ENCODE measurements around the gene ECEL1. TPM values are rescaled to one million over a fixed set of nuclear protein-coding genes. Genes with fewer than 3 reads are reported as not detected.
"Not testable (repeated sequence)": the region's sequence is repeated elsewhere in the genome, so short reads cannot be mapped to it uniquely, and the experiment has no call there.

The ECEL1 gene
- total RNA-seq, 3 donors from 2014 or later (not counting 1 experiment from before 2014, with no cell fraction given), result not detected

- peaks cover 11% of the 10 kb centered on the region for H3K4me1 ChIP-seq (ENCODE audit: control insufficient read depth, insufficient read depth, low read length)
- Mint-ChIP-seq H3K4me3 (no peak overlapping the region), H3K27ac (no peak overlapping the region), H3K9me3 (no peaks in the 10 kb centered on the region), H3K36me3 (no peaks in the 10 kb centered on the region), H3K4me1 (peaks cover 0 to 11% of the 10 kb centered on the region in 2 donors), H3K27me3 (ENCODE audit: low read depth in 2 of 2) (no peaks in the 10 kb centered on the region)
- no peak overlapping the region for H3K4me3 ChIP-seq (ENCODE audit: low read length)
- peak; percentile 34 to 56 (median 44) for ATAC-seq
- no peaks in the 10 kb centered on the region for H3K36me3 ChIP-seq (ENCODE audit: control insufficient read depth, insufficient read depth, low read length)
- H3K9me3 ChIP-seq (ENCODE audit: control insufficient read depth, insufficient read depth, low read length), result no peaks in the 10 kb centered on the region
- no peak overlapping the region for H3K27ac ChIP-seq (ENCODE audit: low read length)
- WGBS (ENCODE audit: insufficient coverage), result 75% methylated on average over 21 of the region's 21 CpGs
- DNase-seq, result peak in 1 of 2 donors; percentile 77
- intact Hi-C loops (cut with micrococcal nuclease), result loop anchor here (5.0 kb wide), 2 partner anchors 117 to 517 kb away; partner anchors contain the start of gene NPPC
- TF ChIP-seq, protein P1, sequence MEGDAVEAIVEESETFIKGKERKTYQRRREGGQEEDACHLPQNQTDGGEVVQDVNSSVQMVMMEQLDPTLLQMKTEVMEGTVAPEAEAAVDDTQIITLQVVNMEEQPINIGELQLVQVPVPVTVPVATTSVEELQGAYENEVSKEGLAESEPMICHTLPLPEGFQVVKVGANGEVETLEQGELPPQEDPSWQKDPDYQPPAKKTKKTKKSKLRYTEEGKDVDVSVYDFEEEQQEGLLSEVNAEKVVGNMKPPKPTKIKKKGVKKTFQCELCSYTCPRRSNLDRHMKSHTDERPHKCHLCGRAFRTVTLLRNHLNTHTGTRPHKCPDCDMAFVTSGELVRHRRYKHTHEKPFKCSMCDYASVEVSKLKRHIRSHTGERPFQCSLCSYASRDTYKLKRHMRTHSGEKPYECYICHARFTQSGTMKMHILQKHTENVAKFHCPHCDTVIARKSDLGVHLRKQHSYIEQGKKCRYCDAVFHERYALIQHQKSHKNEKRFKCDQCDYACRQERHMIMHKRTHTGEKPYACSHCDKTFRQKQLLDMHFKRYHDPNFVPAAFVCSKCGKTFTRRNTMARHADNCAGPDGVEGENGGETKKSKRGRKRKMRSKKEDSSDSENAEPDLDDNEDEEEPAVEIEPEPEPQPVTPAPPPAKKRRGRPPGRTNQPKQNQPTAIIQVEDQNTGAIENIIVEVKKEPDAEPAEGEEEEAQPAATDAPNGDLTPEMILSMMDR (IDR thresholded peaks at IDR 0.05), result peak; percentile 48
- H3K27me3 ChIP-seq (ENCODE audit: control insufficient read depth, insufficient read depth, low read length), result no peaks in the 10 kb centered on the region
Measured at GRCh38 chr2:232444409-232445148, 43.1 kb downstream of the ECEL1 start.

- not testable (repeated sequence) for H3K27ac Mint-ChIP-seq; H3K36me3 Mint-ChIP-seq; ATAC-seq; H3K27ac ChIP-seq (ENCODE audit: low read length); H3K4me3 ChIP-seq (ENCODE audit: low read length); H3K27me3 ChIP-seq (ENCODE audit: control insufficient read depth, insufficient read depth, low read length); H3K27me3 Mint-ChIP-seq (ENCODE audit: low read depth in 2 of 2); H3K9me3 Mint-ChIP-seq; H3K4me3 Mint-ChIP-seq; DNase-seq; H3K36me3 ChIP-seq (ENCODE audit: control insufficient read depth, insufficient read depth, low read length); H3K9me3 ChIP-seq (ENCODE audit: control insufficient read depth, insufficient read depth, low read length)
- intact Hi-C loops (cut with micrococcal nuclease), result loop anchor here (5.0 kb wide), 2 partner anchors 117 to 517 kb away; partner anchors contain the start of gene NPPC
- H3K4me1 ChIP-seq (ENCODE audit: control insufficient read depth, insufficient read depth, low read length), result peaks cover 11% of the 10 kb centered on the region
- 78% methylated on average over 13 of the region's 21 CpGs for WGBS (ENCODE audit: insufficient coverage)
- peaks cover 0 to 11% of the 10 kb centered on the region in 2 donors for H3K4me1 Mint-ChIP-seq
Measured at GRCh38 chr2:232443669-232444408, 43.8 kb downstream of the ECEL1 start.

DNA sequence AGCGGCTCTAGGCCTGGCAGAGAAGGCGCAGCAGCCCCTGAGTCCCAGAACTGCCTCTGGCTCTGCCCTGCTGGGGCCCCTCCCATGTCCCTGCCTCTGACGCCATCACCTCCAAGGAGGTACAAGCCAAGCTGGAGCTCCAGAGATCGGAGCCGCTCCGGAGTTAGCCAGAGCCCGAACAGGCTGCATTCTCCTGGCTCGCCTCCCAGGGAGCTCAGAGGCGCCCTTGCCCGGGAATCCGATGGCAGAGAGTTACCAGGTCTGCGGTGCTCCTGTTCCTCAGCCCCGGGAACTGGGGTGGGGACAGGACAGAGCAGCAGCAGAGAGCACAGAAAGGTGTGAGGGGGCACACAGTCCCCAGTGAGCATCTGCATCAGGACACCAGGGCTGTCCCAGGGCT, 44.6 kb downstream of the ECEL1 start:
- 87% methylated on average over 4 of the region's 13 CpGs for WGBS (ENCODE audit: insufficient coverage)

DNA sequence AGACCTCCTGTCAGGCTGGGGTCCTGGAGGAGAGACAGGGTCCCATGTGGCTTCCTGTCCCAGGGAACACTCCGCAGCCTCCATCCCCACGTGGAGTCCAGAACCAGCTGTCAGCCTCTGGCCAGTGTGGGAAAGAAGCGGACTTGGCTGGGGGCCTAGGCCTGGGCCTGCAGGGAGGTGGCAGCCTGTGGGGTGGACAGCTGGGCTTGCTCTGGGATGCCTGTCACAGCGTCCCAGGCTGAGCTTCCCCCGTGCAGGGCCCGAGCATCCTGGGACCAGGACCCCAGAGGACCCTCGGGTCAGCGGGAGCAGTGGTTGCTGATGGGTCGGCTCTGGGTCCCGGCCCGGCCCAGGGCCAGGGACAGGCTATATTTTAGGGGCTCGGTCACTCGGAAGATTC, 45.2 kb downstream of the ECEL1 start:
- not testable (repeated sequence) for DNase-seq; H3K9me3 ChIP-seq (ENCODE audit: control insufficient read depth, insufficient read depth, low read length); H3K27me3 ChIP-seq (ENCODE audit: control insufficient read depth, insufficient read depth, low read length); H3K27me3 Mint-ChIP-seq (ENCODE audit: low read depth in 2 of 2); H3K36me3 ChIP-seq (ENCODE audit: control insufficient read depth, insufficient read depth, low read length); H3K9me3 Mint-ChIP-seq; H3K27ac Mint-ChIP-seq; H3K36me3 Mint-ChIP-seq; H3K4me3 ChIP-seq (ENCODE audit: low read length); H3K27ac ChIP-seq (ENCODE audit: low read length); H3K4me3 Mint-ChIP-seq; ATAC-seq
- H3K4me1 Mint-ChIP-seq, result peaks cover 0 to 11% of the 10 kb centered on the region in 2 donors
- intact Hi-C loops (cut with micrococcal nuclease), result loop anchor here (5.0 kb wide), 2 partner anchors 115 to 515 kb away; partner anchors contain the start of gene NPPC
- 81% methylated on average over 13 of the region's 13 CpGs for WGBS (ENCODE audit: insufficient coverage)
- H3K4me1 ChIP-seq (ENCODE audit: control insufficient read depth, insufficient read depth, low read length), result peaks cover 11% of the 10 kb centered on the region

More for the DNA sequence above, 44.6 kb downstream of the ECEL1 start:
- H3K36me3 Mint-ChIP-seq; H3K36me3 ChIP-seq (ENCODE audit: control insufficient read depth, insufficient read depth, low read length); H3K27me3 ChIP-seq (ENCODE audit: control insufficient read depth, insufficient read depth, low read length); ATAC-seq; H3K4me3 Mint-ChIP-seq; H3K9me3 ChIP-seq (ENCODE audit: control insufficient read depth, insufficient read depth, low read length); H3K9me3 Mint-ChIP-seq; H3K4me3 ChIP-seq (ENCODE audit: low read length); H3K27ac ChIP-seq (ENCODE audit: low read length); H3K27ac Mint-ChIP-seq; DNase-seq; H3K27me3 Mint-ChIP-seq (ENCODE audit: low read depth in 2 of 2): not testable (repeated sequence)
- peaks cover 0 to 11% of the 10 kb centered on the region in 2 donors for H3K4me1 Mint-ChIP-seq
- intact Hi-C loops (cut with micrococcal nuclease), result loop anchor here (5.0 kb wide), 2 partner anchors 116 to 516 kb away; partner anchors contain the start of gene NPPC
- peaks cover 11% of the 10 kb centered on the region for H3K4me1 ChIP-seq (ENCODE audit: control insufficient read depth, insufficient read depth, low read length)

DNA sequence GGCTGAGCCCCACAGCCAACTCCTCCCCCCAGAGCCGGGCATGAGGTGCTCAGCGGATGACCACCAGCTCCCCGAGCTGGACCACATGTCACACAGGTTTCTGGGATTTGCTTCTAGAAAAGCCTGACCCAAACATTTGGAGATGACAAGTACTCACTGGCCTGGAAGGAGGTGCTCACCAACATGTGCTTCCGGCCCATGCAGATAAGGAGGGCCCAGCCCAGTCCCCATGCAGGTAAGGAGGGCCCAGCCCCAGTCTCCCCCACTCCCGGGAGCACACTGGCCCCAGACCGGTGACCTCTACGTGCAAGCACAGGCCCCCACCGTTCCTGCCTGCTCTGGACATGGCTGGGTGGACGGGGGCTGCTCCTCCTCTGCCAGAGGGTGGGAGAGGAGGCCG, 45.7 kb downstream of the ECEL1 start:
- not testable (repeated sequence) for H3K27ac Mint-ChIP-seq; H3K9me3 ChIP-seq (ENCODE audit: control insufficient read depth, insufficient read depth, low read length); H3K4me3 ChIP-seq (ENCODE audit: low read length); H3K36me3 ChIP-seq (ENCODE audit: control insufficient read depth, insufficient read depth, low read length); H3K27me3 ChIP-seq (ENCODE audit: control insufficient read depth, insufficient read depth, low read length); H3K27me3 Mint-ChIP-seq (ENCODE audit: low read depth in 2 of 2); H3K36me3 Mint-ChIP-seq; ATAC-seq; H3K9me3 Mint-ChIP-seq; H3K27ac ChIP-seq (ENCODE audit: low read length); DNase-seq; H3K4me3 Mint-ChIP-seq
- H3K4me1 ChIP-seq (ENCODE audit: control insufficient read depth, insufficient read depth, low read length), result peaks cover 11% of the 10 kb centered on the region
- 83% methylated on average over 7 of the region's 10 CpGs for WGBS (ENCODE audit: insufficient coverage)
- peaks cover 0 to 11% of the 10 kb centered on the region in 2 donors for H3K4me1 Mint-ChIP-seq
- intact Hi-C loops (cut with micrococcal nuclease), result loop anchor here (5.0 kb wide), 2 partner anchors 115 to 515 kb away; partner anchors contain the start of gene NPPC

All from natural killer cell (primary cell).